COLO668 (cell line): ENCODE results near the gene PER2.

Source experiments
- DNase-seq: peaks from one replicate; lab custom pipeline; 2025; ENCODE audit not compliant: unreplicated experiment; lab: John Stamatoyannopoulos, UW

PER2 gene

GRCh38 chr2:238251986-238252385, 36.4 kb downstream of the PER2 start:
- no peak for DNase-seq

- DNase-seq, result no peak
Measured at GRCh38 chr2:238251331-238251730, 37.1 kb downstream of the PER2 start.

- DNase-seq, result no peak
Measured at GRCh38 chr2:238250896-238251295, 37.5 kb downstream of the PER2 start.

- DNase-seq, result no peak
Measured at GRCh38 chr2:238247841-238248453, 40.5 kb downstream of the PER2 start.

- DNase-seq, result no peak
Measured at GRCh38 chr2:238247002-238247822, 41.2 kb downstream of the PER2 start.

- DNase-seq, result no peak
Measured at GRCh38 chr2:238244151-238244550, 44.3 kb downstream of the PER2 start.

- DNase-seq, result peak; percentile 44
Measured at GRCh38 chr2:238243496-238244076, 44.8 kb downstream of the PER2 start.

- peak; percentile 71 for DNase-seq
Measured at GRCh38 chr2:238242731-238243495, 45.5 kb downstream of the PER2 start.

- no peak for DNase-seq
Measured at GRCh38 chr2:238241970-238242369, 46.4 kb downstream of the PER2 start.

- peak; percentile 97 for DNase-seq
Measured at GRCh38 chr2:238240757-238241711, 47.4 kb downstream of the PER2 start.

GRCh38 chr2:238239863-238240756, 48.3 kb downstream of the PER2 start, which contains the start of gene HES6:
Gene HES6, minus strand, starts transcription at chr2:238240038. Its CDS starts 133 bp downstream, at chr2:238239905.
- DNase-seq, result peak; percentile 97

- peak; percentile 73 for DNase-seq
Measured at GRCh38 chr2:238239543-238239862, 48.9 kb downstream of the PER2 start.

GRCh38 chr2:238238766-238239542, 49.5 kb downstream of the PER2 start:
- peak; percentile 81 for DNase-seq

GRCh38 chr2:238238311-238238765, 50.1 kb downstream of the PER2 start:
- peak; percentile 25 for DNase-seq

- DNase-seq, result no peak
Measured at GRCh38 chr2:238237431-238238135, 50.8 kb downstream of the PER2 start.

- DNase-seq, result no peak
Measured at GRCh38 chr2:238236571-238236970, 51.8 kb downstream of the PER2 start.

GRCh38 chr2:238235856-238236255, 52.6 kb downstream of the PER2 start:
- no peak for DNase-seq

GRCh38 chr2:238235331-238235732, 53.1 kb downstream of the PER2 start:
- DNase-seq, result no peak
